CD14-positive monocyte (primary cell): ENCODE data around the gene UQCRH. TPM values are rescaled to one million over a fixed set of nuclear protein-coding genes. Genes with fewer than 3 reads are reported as not detected.

Source experiments
- DNase-seq, 3 donors: peaks; one replicate each; pipeline ENCODE4 v3.0.0-alpha.2; 2011 to 2022
- H2AFZ ChIP-seq: 2 replicates; pipeline ENCODE4 v1.6.0; 2012; ENCODE audit warnings: mild to moderate bottlenecking, low read depth, low read length, inconsistent platforms; ENCODE audit not compliant: insufficient read depth, poor library complexity, severe bottlenecking
- H3K27ac ChIP-seq, 2 donors: 1 replicate in 1 of 2; 2 replicates in 1 of 2; pipeline ENCODE4 v1.5.1; 2012 to 2013; ENCODE audit warnings: low read length in 2 of 2, control low read depth in 1 of 2, inconsistent platforms in 1 of 2, low read depth in 1 of 2, mild to moderate bottlenecking in 1 of 2
- H3K27me3 ChIP-seq, 2 donors: one replicate each; pipeline versions ENCODE4 v1.6.0 to v1.6.1; 2011 to 2013; ENCODE audit warnings: low read length in 2 of 2; ENCODE audit not compliant: control insufficient read depth in 2 of 2, insufficient read depth in 2 of 2
- H3K36me3 ChIP-seq, 2 donors: replicated peaks in 1 of 2; 1 replicate in 1 of 2; 2 replicates in 1 of 2; pipeline versions ENCODE4 v1.5.1 to v1.6.1; 2012 to 2013; ENCODE audit warnings: low read length in 2 of 2, control low read depth in 1 of 2, inconsistent platforms in 1 of 2, mild to moderate bottlenecking in 1 of 2; ENCODE audit not compliant: insufficient read depth in 2 of 2, control insufficient read depth in 1 of 2
- H3K4me1 ChIP-seq, 2 donors: 1 replicate in 1 of 2; 2 replicates in 1 of 2; pipeline versions ENCODE4 v1.5.1 to v1.6.1; 2012 to 2013; ENCODE audit warnings: low read length in 2 of 2, control low read depth in 1 of 2, inconsistent platforms in 1 of 2, mild to moderate bottlenecking in 1 of 2, moderate library complexity in 1 of 2; ENCODE audit not compliant: insufficient read depth in 2 of 2, control insufficient read depth in 1 of 2
- H3K4me2 ChIP-seq: replicated peaks from 2 replicates; pipeline ENCODE3; 2012; ENCODE audit warnings: low read length, moderate library complexity, mild to moderate bottlenecking; ENCODE audit not compliant: poor library complexity, severe bottlenecking; ENCODE audit errors: extremely low read depth
- H3K4me3 ChIP-seq, 3 experiments: fragments of 200-600 bp in 1 of 3; sonication (generic) in 1 of 3; replicated peaks in 1 of 3; 1 replicate in 2 of 3; 2 replicates in 1 of 3; pipeline ENCODE4 v1.5.1; 2011 to 2013; ENCODE audit warnings: low read length in 3 of 3, mild to moderate bottlenecking in 3 of 3, control low read depth in 2 of 3, low read depth in 2 of 3, inconsistent platforms in 1 of 3, moderate library complexity in 1 of 3
- H3K79me2 ChIP-seq: 2 replicates; pipeline ENCODE4 v1.6.0; 2012; ENCODE audit warnings: mild to moderate bottlenecking, control low read depth, inconsistent platforms, low read length, moderate library complexity; ENCODE audit not compliant: insufficient read depth
- H3K9ac ChIP-seq: 2 replicates; pipeline ENCODE4 v1.6.0; 2017; ENCODE audit warnings: low read length, mild to moderate bottlenecking; ENCODE audit not compliant: insufficient read depth, poor library complexity, severe bottlenecking
- H3K9me3 ChIP-seq, 2 donors: replicated peaks in 1 of 2; 1 replicate in 1 of 2; 2 replicates in 1 of 2; pipeline versions ENCODE4 v1.5.1 to v1.6.1; 2012 to 2013; ENCODE audit warnings: low read length in 2 of 2, control low read depth in 1 of 2; ENCODE audit not compliant: control insufficient read depth in 1 of 2, insufficient read depth in 1 of 2
- H4K20me1 ChIP-seq: 2 replicates; pipeline ENCODE4 v1.6.0; 2012; ENCODE audit warnings: mild to moderate bottlenecking, low read length, control low read depth, moderate library complexity; ENCODE audit not compliant: insufficient read depth
- H3K27ac Mint-ChIP-seq, 7 donors: one replicate each; pipeline ENCODE4 v1.8.0; 2020; ENCODE audit warnings: mild to moderate bottlenecking in 7 of 7, mixed read lengths in 7 of 7, moderate library complexity in 6 of 7, inconsistent platforms in 2 of 7
- H3K27me3 Mint-ChIP-seq, 3 donors: one replicate each; pipeline ENCODE4 v1.8.0; 2021 to 2022; ENCODE audit warnings: low read depth in 3 of 3, mild to moderate bottlenecking in 3 of 3, mixed read lengths in 3 of 3, moderate library complexity in 3 of 3, inconsistent platforms in 1 of 3
- H3K36me3 Mint-ChIP-seq, 2 donors: one replicate each; pipeline ENCODE4 v1.8.0; 2020; ENCODE audit warnings: mixed read lengths in 2 of 2, inconsistent platforms in 1 of 2, mild to moderate bottlenecking in 1 of 2
- H3K4me1 Mint-ChIP-seq: one replicate; pipeline ENCODE4 v1.8.0; 2020; ENCODE audit warnings: mild to moderate bottlenecking, mixed read lengths
- H3K4me3 Mint-ChIP-seq, 2 donors: one replicate each; pipeline ENCODE4 v1.8.0; 2020; ENCODE audit warnings: mild to moderate bottlenecking in 2 of 2, mixed read lengths in 2 of 2, moderate library complexity in 1 of 2
- H3K9me3 Mint-ChIP-seq, 7 donors: one replicate each; pipeline ENCODE4 v1.8.0; 2020 to 2022; ENCODE audit warnings: mixed read lengths in 7 of 7, mild to moderate bottlenecking in 6 of 7, moderate library complexity in 6 of 7, inconsistent platforms in 2 of 7
- CTCF ChIP-seq: fragments of 200-600 bp; IDR thresholded peaks from one replicate; pipeline ENCODE4 v1.8.0; 2022; ENCODE audit warnings: antibody characterized with exemption, mild to moderate bottlenecking
- WGBS: methylation state at CpG from one replicate; pipeline ENCODE4 v1.1.5; 2013; ENCODE audit warnings: missing lambda C conversion rate; ENCODE audit not compliant: insufficient coverage; 5-methylcytosine and 5-hydroxymethylcytosine counted together
- intact Hi-C, 2 donors: fragments of 100-400 bp; cut with micrococcal nuclease; formaldehyde crosslinking; loops; one replicate each; pipeline versions ENCODE4 v1.15.0 to v1.15.1; 2023
- polyA plus RNA-seq, 3 donors: library from polyadenylated mRNA; depleted of rRNA in 1 of 3; unstranded in 2 of 3; stranded (reverse) in 1 of 3; fragments of 300-500 nt in 2 of 3; fragments of >200 nt in 1 of 3; fragmentation: Illumina TruSeq in 2 of 3; gene quantifications; 1 replicate in 2 of 3; 2 replicates in 1 of 3; pipeline ENCODE4 v1.2.3, GENCODE V29; 2012 to 2021

Gene UQCRH
- polyA plus RNA-seq, 3 donors = 261 to 341 (median 266) TPM

GRCh38 chr1:46340404-46341221 is 37.1 kb downstream of the UQCRH start, which contains the start of gene NSUN4:
Gene NSUN4 (plus strand): TSS chr1:46340807. CDS start chr1:46340827, 20 bp downstream.
- Histone ChIP-seq H3K4me2 (peak within 1 kb of the TSS; percentile 87), H3K4me1 (peaks cover 19 to 24% of the 10 kb centered on the region in 2 donors), H3K4me3 (peak within 1 kb of the TSS; percentile 53 to 94 (median 61)), H2AFZ (peak within 1 kb of the TSS; percentile 80), H3K36me3 (peaks cover 28 to 30% of the 10 kb centered on the region in 2 donors), H3K79me2 (peaks cover 26% of the 10 kb centered on the region), H3K9me3 (no peaks in the 10 kb centered on the region), H3K9ac (peak within 1 kb of the TSS; percentile 88), H3K27me3 (no peaks in the 10 kb centered on the region), H4K20me1 (peaks cover 4% of the 10 kb centered on the region), H3K27ac (peak within 1 kb of the TSS; percentile 96 to 97)
- WGBS = under 1% methylated on average over 53 of the region's 53 CpGs
- H3K4me3 Mint-ChIP-seq = peak within 1 kb of the TSS; percentile 100
- peak within 1 kb of the TSS; percentile 99 to 100 (median 100) for H3K27ac Mint-ChIP-seq
- peaks cover 32 to 36% of the 10 kb centered on the region in 2 donors for H3K36me3 Mint-ChIP-seq
- intact Hi-C loops = loop anchor here (1.0 to 5.0 kb wide), 2 partner anchors 37 to 38 kb away; partner anchors contain the start of genes LRRC41 (in 2 of the 2) and UQCRH (in 2 of the 2)
- H3K9me3 Mint-ChIP-seq = peaks cover 0 to 2% (median 0%) of the 10 kb centered on the region in 7 donors
- DNase-seq = peak; percentile 95 to 98 (median 97)
- TF ChIP-seq CTCF = peak; percentile 73
- H3K27me3 Mint-ChIP-seq = peaks cover 0 to 1% (median 0%) of the 10 kb centered on the region in 3 donors
- peaks cover 27% of the 10 kb centered on the region for H3K4me1 Mint-ChIP-seq

DNA sequence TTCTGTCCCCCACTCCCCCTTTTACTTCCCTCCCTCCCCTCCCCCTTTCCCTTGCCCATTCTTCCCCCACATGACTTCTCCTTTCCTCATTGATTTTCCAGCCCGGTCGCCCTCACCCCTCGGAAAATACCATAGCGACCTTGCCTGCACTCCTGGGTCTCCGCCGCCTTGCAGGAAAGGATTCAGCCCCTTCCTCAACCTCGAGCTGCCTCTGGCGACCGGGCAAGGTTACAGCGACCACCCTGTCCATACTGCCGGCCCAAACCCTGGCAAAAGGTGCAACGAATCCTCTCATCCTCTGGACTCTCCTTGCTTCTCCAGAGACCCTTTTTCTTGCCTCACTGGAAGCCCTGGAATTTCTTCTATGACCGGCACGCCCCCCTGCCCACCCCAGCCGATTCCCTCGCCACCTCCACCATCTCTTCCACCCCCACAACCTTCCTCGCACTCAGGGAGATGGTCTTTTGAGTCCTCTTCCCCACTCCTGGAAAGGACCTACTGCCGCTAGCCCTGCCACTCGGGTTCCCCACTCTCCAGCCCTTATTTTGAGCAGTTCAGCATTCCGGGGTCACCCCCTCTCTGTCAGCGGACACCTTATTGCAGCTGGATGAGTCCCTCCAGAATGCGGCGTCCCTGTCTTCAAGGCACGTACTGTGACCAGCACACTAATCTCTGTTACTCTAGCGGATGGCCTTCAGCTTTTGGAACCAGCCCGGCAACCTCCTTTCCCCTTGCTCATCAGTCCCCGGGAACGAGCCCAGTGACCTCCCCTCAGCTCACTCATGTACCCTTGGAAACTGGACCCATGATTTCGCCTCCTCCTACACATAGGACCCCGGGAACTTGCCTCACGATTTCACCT is 38.0 kb downstream of the UQCRH start:
- peak overlapping the region; percentile 53 to 94 (median 61) for H3K4me3 ChIP-seq
- H3K79me2 ChIP-seq = peaks cover 26% of the 10 kb centered on the region
- H3K9ac ChIP-seq = peak overlapping the region; percentile 88
- H3K9me3 Mint-ChIP-seq = no peaks in the 10 kb centered on the region
- peaks cover 19 to 24% of the 10 kb centered on the region in 2 donors for H3K4me1 ChIP-seq
- H3K36me3 Mint-ChIP-seq = peaks cover 34 to 45% of the 10 kb centered on the region in 2 donors
- H3K4me2 ChIP-seq = peak overlapping the region; percentile 87
- H3K4me1 Mint-ChIP-seq = peaks cover 27% of the 10 kb centered on the region
- intact Hi-C loops = loop anchor here (1.0 to 5.0 kb wide), 2 partner anchors 38 to 39 kb away; partner anchors contain the start of genes LRRC41 (in 2 of the 2) and UQCRH (in 2 of the 2)
- H2AFZ ChIP-seq = peak overlapping the region; percentile 6
- H3K4me3 Mint-ChIP-seq = peak overlapping the region; percentile 100
- no peaks in the 10 kb centered on the region for H3K9me3 ChIP-seq
- peak overlapping the region; percentile 99 to 100 (median 100) for H3K27ac Mint-ChIP-seq
- WGBS = 71% methylated on average over 31 of the region's 31 CpGs
- H3K36me3 ChIP-seq = peaks cover 30 to 35% of the 10 kb centered on the region in 2 donors
- peaks cover 0 to 1% (median 0%) of the 10 kb centered on the region in 3 donors for H3K27me3 Mint-ChIP-seq
- H3K27ac ChIP-seq = peak overlapping the region; percentile 96 to 97
- TF ChIP-seq CTCF = no peak
- no peak for DNase-seq
- H4K20me1 ChIP-seq = peaks cover 4% of the 10 kb centered on the region
- no peaks in the 10 kb centered on the region for H3K27me3 ChIP-seq
